ENCODE results near the gene SH3PXD2A.
A peak's percentile ranks its signal among the peaks of the same experiment; 100 is the strongest.

Gene SH3PXD2A

DNA sequence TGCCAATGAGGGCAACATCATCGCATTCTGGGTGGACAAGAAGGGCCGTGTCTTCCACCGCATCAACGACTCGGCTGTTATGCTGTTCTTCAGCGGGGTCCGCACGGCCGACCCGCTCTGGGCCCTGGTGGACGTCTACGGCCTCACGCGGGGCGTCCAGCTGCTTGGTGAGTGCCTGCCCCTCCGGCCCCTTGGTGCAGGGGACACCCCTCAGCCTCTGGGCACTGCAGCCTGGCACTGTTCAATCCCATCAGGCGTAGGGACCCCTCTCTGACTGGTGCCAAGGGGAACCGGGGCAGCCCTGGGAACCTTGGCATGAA, 283.8 kb downstream of the SH3PXD2A start:
- TF ChIP-seq, protein P1, sequence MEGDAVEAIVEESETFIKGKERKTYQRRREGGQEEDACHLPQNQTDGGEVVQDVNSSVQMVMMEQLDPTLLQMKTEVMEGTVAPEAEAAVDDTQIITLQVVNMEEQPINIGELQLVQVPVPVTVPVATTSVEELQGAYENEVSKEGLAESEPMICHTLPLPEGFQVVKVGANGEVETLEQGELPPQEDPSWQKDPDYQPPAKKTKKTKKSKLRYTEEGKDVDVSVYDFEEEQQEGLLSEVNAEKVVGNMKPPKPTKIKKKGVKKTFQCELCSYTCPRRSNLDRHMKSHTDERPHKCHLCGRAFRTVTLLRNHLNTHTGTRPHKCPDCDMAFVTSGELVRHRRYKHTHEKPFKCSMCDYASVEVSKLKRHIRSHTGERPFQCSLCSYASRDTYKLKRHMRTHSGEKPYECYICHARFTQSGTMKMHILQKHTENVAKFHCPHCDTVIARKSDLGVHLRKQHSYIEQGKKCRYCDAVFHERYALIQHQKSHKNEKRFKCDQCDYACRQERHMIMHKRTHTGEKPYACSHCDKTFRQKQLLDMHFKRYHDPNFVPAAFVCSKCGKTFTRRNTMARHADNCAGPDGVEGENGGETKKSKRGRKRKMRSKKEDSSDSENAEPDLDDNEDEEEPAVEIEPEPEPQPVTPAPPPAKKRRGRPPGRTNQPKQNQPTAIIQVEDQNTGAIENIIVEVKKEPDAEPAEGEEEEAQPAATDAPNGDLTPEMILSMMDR (IDR thresholded peaks at IDR 0.05; ENCODE audit: low read depth, low read length): no peak

DNA sequence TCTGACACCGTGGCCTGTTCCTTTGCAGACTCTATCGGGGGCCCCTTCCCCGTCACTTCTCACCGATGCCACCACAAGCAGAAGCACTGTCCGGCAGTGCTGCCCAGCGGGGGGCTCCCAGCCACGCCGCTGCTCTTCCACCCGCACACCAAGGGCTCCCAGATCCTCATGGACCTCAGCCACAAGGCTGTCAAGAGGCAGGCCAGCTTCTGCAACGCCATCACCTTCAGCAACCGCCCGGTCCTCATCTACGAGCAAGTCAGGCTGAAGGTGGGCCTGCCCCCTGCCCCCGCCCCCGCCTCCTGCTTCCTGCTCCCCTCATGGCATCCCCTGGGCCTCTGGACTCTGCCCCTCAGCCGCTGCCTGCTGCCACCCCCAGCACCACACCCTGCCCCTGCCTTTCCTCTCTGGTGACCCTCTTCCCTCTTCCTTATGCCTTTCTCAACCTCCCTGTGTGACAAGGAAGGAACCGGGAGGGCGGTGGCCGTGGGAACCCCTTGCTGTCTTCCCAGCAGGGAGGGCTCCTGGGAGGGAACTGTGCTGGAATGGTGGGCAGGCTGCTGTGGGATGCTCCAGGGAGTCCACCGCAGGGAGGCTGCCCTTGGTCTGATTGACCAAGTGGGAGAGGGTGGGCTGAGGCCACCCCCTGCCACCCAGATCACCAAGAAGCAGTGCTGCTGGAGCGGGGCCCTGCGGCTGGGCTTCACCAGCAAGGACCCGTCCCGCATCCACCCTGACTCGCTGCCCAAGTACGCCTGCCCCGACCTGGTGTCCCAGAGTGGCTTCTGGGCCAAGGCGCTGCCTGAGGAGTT, 284.3 kb downstream of the SH3PXD2A start:
- TF ChIP-seq, protein P1 (IDR thresholded peaks at IDR 0.05; ENCODE audit: low read depth, low read length): no peak
- H3K4me3 ChIP-seq (ENCODE audit: low read depth, low read length): no peak overlapping the region

More for the DNA sequence above, 283.8 kb downstream of the SH3PXD2A start:
- no peak overlapping the region for H3K4me3 ChIP-seq (ENCODE audit: low read depth, low read length)

DNA sequence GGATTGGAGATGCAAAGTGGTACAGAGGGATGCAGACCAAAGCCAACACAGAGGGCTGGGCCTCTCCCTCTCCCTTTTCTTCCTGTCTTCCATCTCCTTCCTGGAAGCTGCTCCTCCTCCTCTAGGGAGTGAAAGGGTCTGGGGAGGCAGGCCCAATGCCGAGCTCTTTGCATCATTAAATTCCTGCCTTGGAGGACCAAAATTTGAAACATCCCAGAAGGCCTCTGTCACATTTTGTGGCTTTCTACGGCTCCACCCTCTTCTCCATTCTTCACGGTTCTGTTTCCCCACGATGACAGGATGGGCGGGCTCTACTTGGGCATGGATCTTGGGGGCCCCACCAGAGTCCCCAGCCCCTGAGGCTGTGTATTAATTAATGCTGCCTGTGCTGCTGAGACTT, 285.5 kb downstream of the SH3PXD2A start:
- TF ChIP-seq, protein P1 (IDR thresholded peaks at IDR 0.05; ENCODE audit: low read depth, low read length): no peak
- no peak overlapping the region for H3K4me3 ChIP-seq (ENCODE audit: low read depth, low read length)

DNA sequence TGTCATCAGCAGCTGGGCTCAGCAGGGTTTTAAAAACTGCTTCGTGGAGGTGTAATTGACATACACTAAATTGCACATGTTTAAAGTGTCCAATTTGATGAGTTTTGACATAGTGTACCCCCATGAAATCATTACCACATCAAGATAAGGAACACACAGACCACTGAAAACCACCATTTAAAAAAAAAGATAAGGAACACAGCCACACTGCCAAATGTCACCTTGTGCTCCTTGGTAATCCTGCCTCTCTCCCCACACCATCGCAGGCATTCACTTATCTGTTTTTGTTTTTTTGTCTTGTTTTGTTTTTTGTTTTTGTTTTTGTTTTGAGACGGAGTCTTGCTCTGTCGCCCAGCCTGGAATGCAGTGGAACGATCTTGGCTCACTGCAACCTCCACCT, 286.9 kb downstream of the SH3PXD2A start:
- TF ChIP-seq, protein P1 (IDR thresholded peaks at IDR 0.05; ENCODE audit: low read depth, low read length): no peak
- H3K4me3 ChIP-seq (ENCODE audit: low read depth, low read length): no peak overlapping the region

DNA sequence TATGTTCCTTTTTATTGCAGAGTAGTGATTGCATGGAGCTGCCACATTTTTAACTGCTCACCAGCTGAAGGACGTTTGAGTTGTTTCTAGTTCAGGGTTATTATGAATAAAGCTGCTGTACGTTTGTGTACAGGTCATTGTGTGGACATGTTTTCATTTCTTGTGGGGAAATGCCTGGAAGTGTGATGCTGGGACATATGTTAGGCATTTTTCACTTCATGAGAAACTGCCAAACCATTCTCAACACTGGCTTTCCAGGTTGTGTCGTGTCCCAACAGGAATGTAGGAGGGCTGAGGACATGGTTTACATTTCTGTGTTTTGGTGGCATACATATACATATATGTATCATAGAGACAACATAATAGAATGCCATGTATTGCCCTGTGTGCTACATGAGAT, 288.8 kb downstream of the SH3PXD2A start:
- no peak overlapping the region for H3K4me3 ChIP-seq (ENCODE audit: low read depth, low read length)
- TF ChIP-seq, protein P1 (IDR thresholded peaks at IDR 0.05; ENCODE audit: low read depth, low read length): no peak

DNA sequence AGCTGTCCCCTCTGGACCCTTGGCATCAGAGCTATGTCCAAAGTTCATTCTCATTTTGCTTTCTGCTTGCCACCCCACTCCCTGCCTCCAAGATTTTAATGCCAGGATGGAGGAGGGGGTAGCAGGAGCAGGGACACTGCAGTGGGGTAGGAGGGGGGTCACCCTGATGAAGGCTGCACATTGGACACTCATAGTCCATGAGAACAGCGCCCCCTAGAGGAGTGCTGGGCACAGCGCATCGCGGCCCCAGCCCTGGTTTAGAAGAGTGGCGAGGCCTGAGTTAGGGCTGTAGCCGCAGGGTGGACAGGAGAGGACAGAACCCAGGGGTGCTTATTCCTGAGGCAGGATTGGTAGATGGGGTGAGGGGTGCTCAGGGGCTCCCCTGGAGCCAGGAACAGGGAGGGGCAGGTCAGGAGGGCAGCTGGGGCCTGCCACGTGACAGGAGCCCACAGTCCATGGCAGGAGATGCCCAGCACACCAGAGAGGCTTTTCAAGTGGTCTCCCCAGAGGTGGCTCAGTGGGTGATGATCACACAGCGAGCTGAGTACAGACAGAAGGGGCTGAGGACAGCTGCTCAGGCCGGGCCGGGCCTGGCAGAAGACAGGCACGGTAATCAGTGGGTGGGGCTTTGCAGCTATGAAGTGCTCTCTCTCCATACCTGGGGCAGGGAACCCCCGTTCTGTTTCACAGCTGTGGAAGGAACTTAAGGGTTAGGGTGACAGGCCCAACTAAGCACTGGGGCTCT, 290.4 kb downstream of the SH3PXD2A start:
- TF ChIP-seq, protein P1 (IDR thresholded peaks at IDR 0.05; ENCODE audit: low read depth, low read length): peak; percentile 76
- H3K4me3 ChIP-seq (ENCODE audit: low read depth, low read length): no peak overlapping the region

DNA sequence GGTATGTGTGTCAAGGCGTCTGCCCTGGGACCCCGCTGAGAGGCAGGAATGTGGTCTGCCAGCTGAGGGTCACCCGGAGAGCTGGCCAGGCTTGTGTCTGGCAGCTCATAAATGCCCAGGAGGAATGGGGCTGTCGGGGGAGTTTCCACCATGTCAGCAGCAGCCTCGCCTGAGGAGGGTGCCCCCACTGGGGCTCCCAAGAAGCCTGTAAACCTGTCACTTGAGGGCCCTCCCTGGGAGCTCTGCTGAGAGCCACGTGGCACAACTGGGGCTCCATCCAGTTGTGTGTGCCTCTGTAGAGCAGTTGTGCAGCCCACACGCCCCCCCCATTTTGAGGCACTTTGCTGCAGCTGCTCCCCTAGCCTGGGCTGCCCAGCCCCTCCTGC, 291.3 kb downstream of the SH3PXD2A start:
- no peak overlapping the region for H3K4me3 ChIP-seq (ENCODE audit: low read depth, low read length)
- TF ChIP-seq, protein P1 (IDR thresholded peaks at IDR 0.05; ENCODE audit: low read depth, low read length): no peak
